ENCODE data around the gene NDUFA13.

The NDUFA13 gene

GRCh38 chr19:19526581-19527370 lies 10.8 kb downstream of the NDUFA13 start:
- H3K27ac ChIP-seq = no peak overlapping the region
- TF ChIP-seq, protein P1, sequence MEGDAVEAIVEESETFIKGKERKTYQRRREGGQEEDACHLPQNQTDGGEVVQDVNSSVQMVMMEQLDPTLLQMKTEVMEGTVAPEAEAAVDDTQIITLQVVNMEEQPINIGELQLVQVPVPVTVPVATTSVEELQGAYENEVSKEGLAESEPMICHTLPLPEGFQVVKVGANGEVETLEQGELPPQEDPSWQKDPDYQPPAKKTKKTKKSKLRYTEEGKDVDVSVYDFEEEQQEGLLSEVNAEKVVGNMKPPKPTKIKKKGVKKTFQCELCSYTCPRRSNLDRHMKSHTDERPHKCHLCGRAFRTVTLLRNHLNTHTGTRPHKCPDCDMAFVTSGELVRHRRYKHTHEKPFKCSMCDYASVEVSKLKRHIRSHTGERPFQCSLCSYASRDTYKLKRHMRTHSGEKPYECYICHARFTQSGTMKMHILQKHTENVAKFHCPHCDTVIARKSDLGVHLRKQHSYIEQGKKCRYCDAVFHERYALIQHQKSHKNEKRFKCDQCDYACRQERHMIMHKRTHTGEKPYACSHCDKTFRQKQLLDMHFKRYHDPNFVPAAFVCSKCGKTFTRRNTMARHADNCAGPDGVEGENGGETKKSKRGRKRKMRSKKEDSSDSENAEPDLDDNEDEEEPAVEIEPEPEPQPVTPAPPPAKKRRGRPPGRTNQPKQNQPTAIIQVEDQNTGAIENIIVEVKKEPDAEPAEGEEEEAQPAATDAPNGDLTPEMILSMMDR (IDR thresholded peaks at IDR 0.05) = no peak
- H3K9me3 ChIP-seq = no peaks in the 10 kb centered on the region
- no peak overlapping the region for H3K4me3 ChIP-seq (ENCODE audit: low read depth in 1 of 2, low read length in 1 of 2)
- peaks cover 50% of the 10 kb centered on the region for H3K36me3 ChIP-seq
- no peaks in the 10 kb centered on the region for H3K4me1 ChIP-seq (ENCODE audit: control insufficient read depth in 1 of 2, insufficient read depth in 1 of 2, low read depth in 1 of 2, low read length in 1 of 2)
- H3K27me3 ChIP-seq = no peaks in the 10 kb centered on the region

DNA sequence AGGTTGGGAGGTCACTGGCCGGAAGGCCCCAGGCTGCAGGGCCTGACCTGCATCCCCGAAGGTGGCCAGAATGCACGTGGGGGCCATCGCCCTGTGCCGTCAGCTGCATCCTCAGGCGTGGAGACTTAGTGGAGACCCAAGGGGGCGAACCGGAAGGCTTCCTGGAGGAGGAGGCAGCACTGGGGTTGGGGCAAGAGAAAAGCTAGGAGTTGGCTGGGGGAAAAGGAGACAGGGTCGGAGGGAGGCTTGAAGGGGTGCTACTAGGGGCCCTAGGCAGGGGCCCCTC lies 11.3 kb downstream of the NDUFA13 start:
- H3K4me3 ChIP-seq (ENCODE audit: low read depth in 1 of 2, low read length in 1 of 2) = no peak overlapping the region
- H3K36me3 ChIP-seq = peaks cover 50% of the 10 kb centered on the region
- no peaks in the 10 kb centered on the region for H3K27me3 ChIP-seq
- peaks cover 0 to 5% of the 10 kb centered on the region in 2 experiments for H3K4me1 ChIP-seq (ENCODE audit: control insufficient read depth in 1 of 2, insufficient read depth in 1 of 2, low read depth in 1 of 2, low read length in 1 of 2)
- H3K9me3 ChIP-seq = no peaks in the 10 kb centered on the region
- TF ChIP-seq, protein P1 (IDR thresholded peaks at IDR 0.05) = no peak
- H3K27ac ChIP-seq = no peak overlapping the region

DNA sequence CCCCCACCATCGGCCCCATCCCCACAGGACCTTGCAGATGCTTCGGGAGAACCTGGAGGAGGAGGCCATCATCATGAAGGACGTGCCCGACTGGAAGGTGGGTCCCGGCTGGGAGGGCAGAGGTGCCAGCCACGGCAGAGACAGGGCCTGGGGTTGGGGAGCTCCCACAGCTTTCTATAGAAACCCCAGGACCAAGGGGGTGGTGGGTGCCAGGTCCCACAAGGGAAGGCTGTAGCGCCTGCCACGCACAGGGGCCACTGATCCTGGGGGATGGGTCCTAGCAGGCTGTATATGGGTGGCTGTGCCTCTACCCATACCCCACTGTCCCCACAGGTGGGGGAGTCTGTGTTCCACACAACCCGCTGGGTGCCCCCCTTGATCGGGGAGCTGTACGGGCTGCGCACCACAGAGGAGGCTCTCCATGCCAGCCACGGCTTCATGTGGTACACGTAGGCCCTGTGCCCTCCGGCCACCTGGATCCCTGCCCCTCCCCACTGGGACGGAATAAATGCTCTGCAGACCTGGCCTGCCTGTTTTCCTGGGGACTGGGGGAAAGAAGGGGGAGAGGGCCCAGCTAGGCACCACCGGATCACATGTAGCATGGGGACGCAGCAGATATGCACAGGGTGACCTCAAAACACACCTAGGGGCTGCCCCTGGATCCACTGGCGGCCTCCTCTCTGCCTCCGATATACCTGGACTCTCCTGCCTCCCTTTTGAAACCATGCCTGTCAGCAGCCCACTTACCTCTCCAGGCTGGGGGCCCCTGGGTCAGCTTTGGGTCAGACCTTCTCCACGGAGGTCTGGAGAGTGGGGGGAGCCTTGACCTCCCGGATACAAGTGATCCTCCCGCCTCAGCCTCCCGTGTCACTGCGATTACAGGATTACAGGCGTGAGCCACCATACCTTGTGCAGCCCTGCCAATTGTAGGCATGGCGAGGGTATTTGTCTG lies 11.9 kb downstream of the NDUFA13 start:
- Histone ChIP-seq H3K9me3 (no peaks in the 10 kb centered on the region), H3K36me3 (peaks cover 50% of the 10 kb centered on the region), H3K27ac (no peak overlapping the region), H3K4me1 (ENCODE audit: control insufficient read depth in 1 of 2, insufficient read depth in 1 of 2, low read depth in 1 of 2, low read length in 1 of 2) (peaks cover 0 to 8% of the 10 kb centered on the region in 2 experiments), H3K4me3 (ENCODE audit: low read depth in 1 of 2, low read length in 1 of 2) (no peak overlapping the region), H3K27me3 (no peaks in the 10 kb centered on the region)
- TF ChIP-seq, protein P1 (IDR thresholded peaks at IDR 0.05) = no peak

DNA sequence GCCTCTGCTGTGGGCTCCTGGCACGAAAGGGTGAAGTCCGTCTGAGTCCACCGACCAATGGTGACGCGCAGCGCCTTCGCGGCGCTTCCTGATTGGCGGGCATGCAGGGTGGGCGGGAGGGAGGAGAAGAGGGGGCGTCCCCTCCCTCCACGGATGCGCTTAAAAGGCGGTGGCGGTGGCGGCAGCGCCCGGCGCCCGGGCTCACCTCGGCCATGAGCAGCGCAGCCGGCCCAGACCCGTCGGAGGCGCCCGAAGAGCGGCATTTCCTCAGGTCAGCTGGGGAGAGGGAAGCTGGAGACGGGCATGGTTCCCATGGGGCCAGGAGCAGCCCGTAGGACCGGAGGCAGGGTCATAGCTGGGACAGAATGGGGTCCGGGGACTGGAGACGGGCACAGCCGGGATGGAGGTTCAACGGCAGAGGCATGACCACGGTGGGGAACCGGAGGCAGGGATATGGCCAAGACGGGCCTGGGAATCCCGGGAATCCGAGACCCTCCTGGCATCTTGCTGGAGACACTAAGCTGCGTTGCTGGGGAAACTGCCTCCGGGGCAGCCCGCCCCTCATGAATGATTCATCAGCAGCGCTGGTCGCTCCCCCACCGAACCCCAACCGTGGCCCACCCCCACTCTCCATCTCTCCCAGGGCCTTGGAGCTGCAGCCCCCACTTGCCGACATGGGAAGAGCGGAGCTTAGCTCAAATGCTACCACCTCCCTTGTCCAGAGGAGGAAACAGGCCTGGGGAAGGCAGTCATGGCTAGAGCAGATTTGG lies 12.9 kb downstream of the NDUFA13 start, which contains the start of gene YJEFN3:
Gene YJEFN3 (plus strand): TSS at position 191 of the 770 bp plus-strand sequence. CDS start 22 bp downstream, at position 213.
- Histone ChIP-seq H3K4me3 (ENCODE audit: low read depth in 1 of 2, low read length in 1 of 2) (no peak within 1 kb of the TSS), H3K27ac (no peak within 1 kb of the TSS), H3K4me1 (ENCODE audit: control insufficient read depth in 1 of 2, insufficient read depth in 1 of 2, low read depth in 1 of 2, low read length in 1 of 2) (peaks cover 0 to 8% of the 10 kb centered on the region in 2 experiments), H3K36me3 (peaks cover 49% of the 10 kb centered on the region), H3K9me3 (no peaks in the 10 kb centered on the region), H3K27me3 (no peaks in the 10 kb centered on the region)
- TF ChIP-seq, protein P1 (IDR thresholded peaks at IDR 0.05) = no peak

- H3K27me3 ChIP-seq = no peaks in the 10 kb centered on the region
- H3K36me3 ChIP-seq = peaks cover 43% of the 10 kb centered on the region
- H3K4me3 ChIP-seq (ENCODE audit: low read depth in 1 of 2, low read length in 1 of 2) = no peak overlapping the region
- peaks cover 0 to 8% of the 10 kb centered on the region in 2 experiments for H3K4me1 ChIP-seq (ENCODE audit: control insufficient read depth in 1 of 2, insufficient read depth in 1 of 2, low read depth in 1 of 2, low read length in 1 of 2)
- H3K9me3 ChIP-seq = no peaks in the 10 kb centered on the region
- TF ChIP-seq, protein P1 (IDR thresholded peaks at IDR 0.05) = no peak
- H3K27ac ChIP-seq = no peak overlapping the region
These were observed 13.9 kb downstream of the NDUFA13 start for GRCh38 chr19:19529783-19530422.

Measured in neutrophil (primary cell).